KMS-11 (cell line): ENCODE data around the gene ST3GAL2.

ENCODE experiments used
- H2AFZ ChIP-seq: fragments of 200-600 bp; sonication (generic); 2 replicates; pipeline ENCODE4 v1.6.1; 2016; ENCODE audit warnings: antibody characterized with exemption, mixed run types, low read depth
- H3K27ac ChIP-seq: fragments of 200-600 bp; sonication (generic); 2 replicates; pipeline ENCODE4 v1.6.1; 2016; ENCODE audit warnings: mild to moderate bottlenecking, mixed run types
- H3K27me3 ChIP-seq: fragments of 200-600 bp; sonication (generic); 2 replicates; pipeline ENCODE4 v1.6.1; 2017; ENCODE audit warnings: mild to moderate bottlenecking, low read depth, mixed run types, moderate library complexity; ENCODE audit not compliant: insufficient read depth
- H3K36me3 ChIP-seq: fragments of 200-600 bp; sonication (generic); 2 replicates; pipeline ENCODE4 v1.6.1; 2017; ENCODE audit warnings: mild to moderate bottlenecking, mixed run types; ENCODE audit not compliant: insufficient read depth
- H3K4me1 ChIP-seq: fragments of 200-600 bp; sonication (generic); 2 replicates; pipeline ENCODE4 v1.6.1; 2016; ENCODE audit warnings: mild to moderate bottlenecking, low read depth, mixed run types; ENCODE audit not compliant: poor library complexity, severe bottlenecking
- H3K4me2 ChIP-seq: fragments of 200-600 bp; sonication (generic); 2 replicates; pipeline ENCODE4 v1.7.0; 2016; ENCODE audit warnings: mild to moderate bottlenecking, mixed run types
- H3K4me3 ChIP-seq: fragments of 200-600 bp; sonication (generic); IDR thresholded peaks from 2 replicates; pipeline ENCODE4 v1.6.1; 2017; ENCODE audit warnings: low read depth, low read length, mixed read lengths; ENCODE audit not compliant: insufficient read depth
- H3K79me2 ChIP-seq: fragments of 200-600 bp; sonication (generic); 2 replicates; pipeline ENCODE4 v1.6.1; 2016; ENCODE audit warnings: low read depth, mixed run types; ENCODE audit not compliant: insufficient read depth
- H3K9ac ChIP-seq: fragments of 200-600 bp; sonication (generic); 2 replicates; pipeline ENCODE4 v1.6.1; 2016; ENCODE audit warnings: mild to moderate bottlenecking, mixed run types
- H4K20me1 ChIP-seq: fragments of 200-600 bp; sonication (generic); 2 replicates; pipeline ENCODE4 v1.6.1; 2016; ENCODE audit warnings: mild to moderate bottlenecking, mixed run types; ENCODE audit not compliant: insufficient read depth
- TF ChIP-seq, protein P1 (sequence below): fragments of 200-600 bp; sonication (generic); conservative IDR thresholded peaks from 2 replicates; pipeline ENCODE4 v1.6.1; 2017; ENCODE audit warnings: low read depth, mild to moderate bottlenecking, antibody characterized with exemption, low read length, moderate library complexity, mixed read lengths

Gene ST3GAL2

DNA sequence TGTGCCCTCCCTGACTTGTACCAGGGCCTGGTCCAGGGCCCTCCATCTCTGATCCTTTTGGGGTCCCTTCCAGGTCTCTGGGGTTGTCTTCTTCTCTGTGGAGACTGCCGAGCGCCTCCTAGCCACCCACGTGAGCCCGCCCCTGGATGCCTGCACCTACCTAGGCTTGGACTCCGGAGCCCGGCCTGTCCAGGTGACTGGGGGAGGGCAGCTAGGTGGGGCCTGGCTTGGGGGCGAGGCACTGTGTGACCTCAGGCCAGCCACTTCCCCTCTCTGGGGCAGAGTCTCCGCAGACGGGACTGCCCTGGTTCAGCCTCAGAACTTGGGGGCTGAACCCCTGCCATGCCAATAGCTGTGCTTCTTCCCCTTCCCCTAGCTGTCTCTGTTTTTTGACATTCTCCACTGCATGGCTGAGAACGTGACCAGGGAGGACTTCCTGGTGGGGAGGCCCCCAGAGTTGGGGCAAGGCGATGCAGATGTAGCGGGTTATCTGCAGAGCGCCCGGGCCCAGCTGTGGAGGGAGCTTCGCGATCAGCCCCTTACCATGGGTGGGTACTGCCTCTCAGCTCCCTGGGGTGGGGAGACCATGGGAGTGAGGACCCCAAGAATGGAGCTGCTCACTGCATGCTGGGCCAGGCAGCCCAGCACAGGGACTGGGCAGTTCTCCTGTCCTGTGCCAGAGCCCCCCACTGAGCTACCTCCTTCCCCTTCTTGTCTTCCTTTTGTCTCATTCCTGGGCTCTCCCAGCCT is 30.1 kb upstream of the ST3GAL2 start:
- Histone ChIP-seq H3K4me2 (no peak overlapping the region), H3K9ac (no peak overlapping the region), H3K4me3 (no peak overlapping the region), H3K27ac (no peak overlapping the region), H2AFZ (no peak overlapping the region), H3K79me2 (no peaks in the 10 kb centered on the region), H4K20me1 (no peaks in the 10 kb centered on the region), H3K4me1 (no peaks in the 10 kb centered on the region), H3K27me3 (no peaks in the 10 kb centered on the region), H3K36me3 (no peaks in the 10 kb centered on the region)
- TF ChIP-seq, protein P1, sequence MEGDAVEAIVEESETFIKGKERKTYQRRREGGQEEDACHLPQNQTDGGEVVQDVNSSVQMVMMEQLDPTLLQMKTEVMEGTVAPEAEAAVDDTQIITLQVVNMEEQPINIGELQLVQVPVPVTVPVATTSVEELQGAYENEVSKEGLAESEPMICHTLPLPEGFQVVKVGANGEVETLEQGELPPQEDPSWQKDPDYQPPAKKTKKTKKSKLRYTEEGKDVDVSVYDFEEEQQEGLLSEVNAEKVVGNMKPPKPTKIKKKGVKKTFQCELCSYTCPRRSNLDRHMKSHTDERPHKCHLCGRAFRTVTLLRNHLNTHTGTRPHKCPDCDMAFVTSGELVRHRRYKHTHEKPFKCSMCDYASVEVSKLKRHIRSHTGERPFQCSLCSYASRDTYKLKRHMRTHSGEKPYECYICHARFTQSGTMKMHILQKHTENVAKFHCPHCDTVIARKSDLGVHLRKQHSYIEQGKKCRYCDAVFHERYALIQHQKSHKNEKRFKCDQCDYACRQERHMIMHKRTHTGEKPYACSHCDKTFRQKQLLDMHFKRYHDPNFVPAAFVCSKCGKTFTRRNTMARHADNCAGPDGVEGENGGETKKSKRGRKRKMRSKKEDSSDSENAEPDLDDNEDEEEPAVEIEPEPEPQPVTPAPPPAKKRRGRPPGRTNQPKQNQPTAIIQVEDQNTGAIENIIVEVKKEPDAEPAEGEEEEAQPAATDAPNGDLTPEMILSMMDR = no peak

DNA sequence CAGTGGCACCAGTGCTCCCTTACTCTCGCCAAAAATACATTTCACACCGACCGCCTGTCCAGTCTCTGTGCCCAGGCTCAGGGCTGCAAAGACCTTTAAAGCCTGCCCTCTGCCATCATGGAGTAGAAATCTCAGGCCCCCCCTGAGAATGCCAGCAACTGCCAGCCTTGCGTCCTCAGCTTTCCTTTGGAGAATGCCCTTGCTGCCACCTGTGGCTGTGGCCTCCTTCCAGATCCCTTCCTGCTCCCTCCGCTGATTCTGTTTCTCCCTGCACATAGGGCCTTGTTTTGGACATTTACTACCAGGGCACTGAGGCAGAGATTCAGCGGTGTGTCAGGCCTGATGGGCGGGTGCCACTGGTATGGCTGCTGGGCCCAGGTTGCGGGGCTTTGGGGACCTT is 28.7 kb upstream of the ST3GAL2 start:
- Histone ChIP-seq H3K4me2 (no peak overlapping the region), H3K79me2 (no peaks in the 10 kb centered on the region), H4K20me1 (no peaks in the 10 kb centered on the region), H3K4me3 (no peak overlapping the region), H3K9ac (no peak overlapping the region), H3K27ac (no peak overlapping the region), H3K4me1 (no peaks in the 10 kb centered on the region), H3K27me3 (no peaks in the 10 kb centered on the region), H3K36me3 (no peaks in the 10 kb centered on the region), H2AFZ (no peak overlapping the region)
- TF ChIP-seq, protein P1 = no peak

DNA sequence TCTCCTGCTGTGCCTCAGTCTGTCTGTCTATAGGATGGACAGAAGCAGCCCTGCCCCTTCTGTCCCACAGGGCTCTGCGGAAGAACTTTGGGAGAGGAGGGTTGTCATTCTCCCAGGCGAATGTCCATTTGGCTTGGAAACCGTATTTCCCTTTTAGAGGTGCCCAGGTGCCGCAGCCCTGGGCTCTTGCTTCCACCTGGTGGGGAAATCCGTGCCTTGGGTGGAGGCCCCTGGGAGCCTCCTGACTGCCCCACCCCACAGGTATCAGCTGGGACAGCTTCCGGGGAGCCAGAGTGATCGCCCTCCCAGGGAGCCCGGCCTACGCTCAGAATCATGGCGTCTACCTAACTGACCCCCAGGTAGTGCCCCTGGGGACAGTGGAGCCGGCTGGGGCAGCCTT is 28.2 kb upstream of the ST3GAL2 start:
- Histone ChIP-seq H3K79me2 (no peaks in the 10 kb centered on the region), H3K4me2 (no peak overlapping the region), H3K4me3 (no peak overlapping the region), H4K20me1 (no peaks in the 10 kb centered on the region), H3K9ac (no peak overlapping the region), H3K27me3 (no peaks in the 10 kb centered on the region), H3K27ac (no peak overlapping the region), H3K4me1 (no peaks in the 10 kb centered on the region), H2AFZ (no peak overlapping the region), H3K36me3 (no peaks in the 10 kb centered on the region)
- TF ChIP-seq, protein P1 = no peak

DNA sequence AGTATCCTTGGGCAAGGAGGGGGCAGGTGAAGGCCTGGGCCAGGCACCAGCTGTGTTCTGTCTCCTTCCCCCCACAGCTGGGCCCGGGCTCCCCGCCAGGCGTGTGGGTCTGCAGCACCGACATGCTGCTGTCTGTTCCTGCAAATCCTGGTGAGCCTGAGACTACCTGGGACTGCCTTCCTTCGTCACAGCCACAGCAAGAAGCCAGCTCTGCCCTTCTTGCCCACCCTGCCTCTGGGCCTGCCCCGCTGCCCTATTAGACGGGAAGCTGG is 27.8 kb upstream of the ST3GAL2 start:
- H3K27ac ChIP-seq = no peak overlapping the region
- H3K9ac ChIP-seq = no peak overlapping the region
- H3K4me2 ChIP-seq = no peak overlapping the region
- no peaks in the 10 kb centered on the region for H3K27me3 ChIP-seq
- TF ChIP-seq, protein P1 = no peak
- H3K4me3 ChIP-seq = no peak overlapping the region
- H3K36me3 ChIP-seq = no peaks in the 10 kb centered on the region
- H3K4me1 ChIP-seq = no peaks in the 10 kb centered on the region
- no peaks in the 10 kb centered on the region for H3K79me2 ChIP-seq
- no peak overlapping the region for H2AFZ ChIP-seq
- H4K20me1 ChIP-seq = no peaks in the 10 kb centered on the region
